Left kidney (tissue), 2 donors: ENCODE data around the gene ZBTB9. TPM values are rescaled to one million over a fixed set of nuclear protein-coding genes. Genes with fewer than 3 reads are reported as not detected.

Experiments used
- DNase-seq: peaks from one replicate; pipeline ENCODE4 v3.0.0-alpha.2; 2013
- polyA plus RNA-seq: library from polyadenylated mRNA; unstranded; fragments of 120-200 nt; gene quantifications from one replicate; pipeline ENCODE4 v1.2.1, GENCODE V29; 2013; ENCODE audit not compliant: insufficient read length

Gene ZBTB9
- polyA plus RNA-seq, 1 donor, result 16.4 TPM

DNA sequence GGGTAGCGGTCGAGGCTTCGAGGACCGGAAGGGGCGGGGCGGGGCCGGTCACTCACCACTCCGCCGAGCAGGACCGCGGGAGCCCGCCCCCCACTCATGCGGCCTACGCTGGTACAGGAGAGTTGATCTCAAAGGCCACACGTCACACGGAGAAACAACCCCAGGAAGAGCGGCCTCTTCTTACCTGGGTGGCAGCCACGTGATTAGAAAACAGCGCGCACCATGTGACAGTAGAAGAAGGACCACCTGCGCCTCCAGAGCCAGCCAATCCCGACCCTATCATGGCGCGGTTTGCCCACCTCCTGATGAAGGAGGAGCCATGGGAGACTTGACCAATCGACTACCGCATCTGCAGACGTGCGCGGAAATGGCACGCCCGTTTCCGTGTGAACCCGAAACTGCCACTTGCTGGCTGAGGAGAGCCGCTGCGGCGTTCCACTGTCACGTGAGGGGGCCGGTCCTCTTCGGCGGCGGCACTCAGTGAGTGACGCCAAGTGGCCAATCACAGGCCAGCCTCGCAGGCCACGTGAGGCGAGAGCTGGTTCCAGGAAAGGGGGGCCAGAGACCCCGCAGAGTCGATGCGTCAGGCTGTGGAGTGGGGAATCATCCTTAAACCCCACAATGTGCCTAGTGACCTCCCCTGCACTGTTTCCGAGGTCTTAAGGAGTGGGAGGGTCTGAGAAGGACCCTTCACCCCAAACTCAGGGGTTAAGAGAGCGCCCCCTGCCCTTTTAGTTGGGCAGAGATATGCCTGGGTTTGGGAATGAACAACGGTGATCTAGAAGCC, 36.3 kb upstream of the ZBTB9 start, which contains the start of gene CUTA:
TSS of gene CUTA (minus strand) at position 205 of the 787 bp plus-strand sequence. CDS start at position 98, 107 bp downstream.
- DNase-seq, result peak; percentile 99

DNA sequence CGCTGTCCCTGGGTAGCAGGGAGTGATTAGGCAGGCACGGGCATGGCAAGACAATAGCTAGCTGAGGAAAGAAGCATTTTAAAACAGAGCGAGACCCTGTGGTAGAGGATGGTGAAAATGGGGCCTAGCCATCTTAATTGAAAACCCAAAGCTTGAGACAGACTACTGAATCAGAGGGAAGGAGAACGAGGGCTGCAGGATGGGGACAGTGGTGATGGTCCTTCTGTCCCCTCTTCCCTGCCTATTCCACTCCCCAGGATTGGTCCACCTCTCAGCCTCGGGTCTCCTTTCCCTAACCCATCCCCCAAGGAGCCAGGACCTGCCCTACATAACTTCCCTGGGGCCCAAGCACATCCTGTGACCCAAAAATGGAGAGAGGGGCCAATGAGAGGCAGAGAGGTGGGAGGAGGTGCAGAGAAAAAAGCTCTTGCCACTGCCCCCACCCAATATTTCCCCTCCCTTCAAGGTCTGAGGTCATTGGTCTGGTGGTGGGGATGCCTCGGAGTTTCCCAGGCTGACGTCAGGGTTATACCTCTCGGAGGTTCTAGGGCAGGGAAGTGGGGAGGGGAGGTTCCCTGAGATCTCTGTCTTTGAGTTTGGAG, 35.6 kb upstream of the ZBTB9 start:
- DNase-seq, result no peak

DNA sequence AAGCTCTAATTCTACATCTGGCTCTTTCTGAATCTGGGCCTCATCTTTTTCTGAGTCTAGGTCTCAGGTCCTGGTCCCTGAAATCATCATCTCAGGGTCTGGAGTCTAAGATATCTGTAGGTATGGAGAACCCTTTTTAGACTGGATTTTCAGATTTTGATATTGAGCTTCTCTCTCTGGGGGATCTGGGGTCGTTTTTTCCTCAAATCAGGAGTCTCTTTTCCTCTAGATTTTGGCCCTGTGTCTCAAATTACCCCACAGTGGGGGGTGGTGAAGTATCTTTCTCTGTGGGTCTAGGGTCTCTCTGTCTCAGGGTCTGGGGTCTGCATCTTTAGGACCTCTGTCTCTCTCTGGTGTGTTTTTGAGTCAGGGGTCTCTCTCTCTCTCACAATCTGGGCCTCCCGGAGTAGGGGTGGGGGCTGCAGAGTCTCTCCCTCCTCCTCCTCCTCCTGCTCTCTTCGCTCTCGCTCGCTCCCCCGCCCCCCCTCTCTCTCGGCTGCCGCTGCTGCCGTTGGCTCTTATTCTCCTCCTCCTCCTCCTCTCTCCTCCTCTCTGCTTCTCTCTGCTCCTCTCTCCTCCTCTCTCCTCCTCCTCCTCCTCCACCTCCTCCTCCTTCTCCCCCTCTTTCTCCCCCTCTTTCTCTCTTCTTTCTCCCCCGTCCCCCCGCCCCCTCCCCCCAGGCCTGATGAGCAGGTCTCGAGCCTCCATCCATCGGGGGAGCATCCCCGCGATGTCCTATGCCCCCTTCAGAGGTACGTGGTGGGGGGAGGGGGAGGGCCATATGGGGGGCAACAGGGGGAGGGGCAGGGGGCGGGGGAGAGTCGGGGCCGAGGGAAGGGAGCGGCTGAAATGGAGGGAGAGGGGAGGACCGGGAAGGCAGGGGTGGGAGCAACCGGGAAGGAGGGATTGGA, 34.5 kb upstream of the ZBTB9 start, which contains the start of gene SYNGAP1:
TSS of gene SYNGAP1 (plus strand) at position 486 of the 911 bp plus-strand sequence. CDS start at position 686, 200 bp downstream.
- DNase-seq, result no peak

DNA sequence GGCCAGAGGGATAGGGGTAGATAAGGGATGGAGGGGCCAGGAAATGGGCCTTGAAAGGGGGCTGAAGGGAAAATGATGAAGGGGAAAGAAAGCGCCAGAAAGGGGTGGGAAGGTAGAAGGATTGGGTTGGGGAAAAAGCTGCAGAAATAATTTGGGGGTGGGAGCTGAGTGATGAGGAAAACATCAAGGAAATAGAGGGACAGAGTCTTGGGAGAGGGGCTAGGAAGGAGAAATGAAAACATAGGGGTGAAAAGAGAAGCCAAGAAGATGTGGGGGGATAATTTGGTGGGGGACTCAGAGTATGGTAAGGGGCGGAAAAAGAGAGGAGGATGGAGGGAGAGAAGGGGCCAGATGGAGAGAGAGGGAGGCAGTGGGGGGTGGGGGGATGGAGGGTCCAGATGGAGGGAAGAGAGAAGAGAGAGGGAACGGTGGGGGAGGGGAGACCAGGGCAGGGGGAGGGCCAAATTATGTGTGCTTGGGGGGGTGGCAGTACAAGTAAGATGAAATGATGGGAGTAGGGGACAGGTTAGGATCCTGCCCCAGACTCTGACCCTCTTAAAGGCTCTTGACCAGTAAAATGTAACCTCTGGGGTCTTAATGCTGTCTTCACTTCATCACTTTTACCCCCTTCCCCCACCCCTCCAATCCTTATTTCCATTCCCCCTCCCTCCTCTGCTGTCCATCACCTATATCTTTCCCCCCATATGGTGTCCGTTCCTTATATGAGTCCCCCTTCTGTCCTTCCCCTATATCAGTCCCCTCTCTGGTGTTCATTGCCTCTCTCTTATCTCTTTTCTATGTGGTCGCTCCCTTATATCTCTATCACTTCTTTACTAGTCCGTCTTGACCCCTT, 33.7 kb upstream of the ZBTB9 start:
- DNase-seq, result no peak

DNA sequence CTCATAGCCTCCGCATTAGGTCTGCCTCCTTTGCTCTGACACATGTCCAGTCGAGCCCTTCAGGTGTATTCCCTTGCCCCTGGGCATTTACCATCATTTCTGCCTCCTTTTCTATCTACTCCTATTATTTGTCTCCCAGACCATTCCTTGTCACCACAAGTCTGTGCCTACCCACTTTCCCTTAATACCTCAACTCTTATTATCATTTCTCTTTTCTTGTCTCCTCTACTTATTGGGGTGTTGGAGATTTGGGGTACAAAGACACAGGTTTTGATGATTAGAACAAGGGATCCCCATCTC, 33.1 kb upstream of the ZBTB9 start:
- no peak for DNase-seq

DNA sequence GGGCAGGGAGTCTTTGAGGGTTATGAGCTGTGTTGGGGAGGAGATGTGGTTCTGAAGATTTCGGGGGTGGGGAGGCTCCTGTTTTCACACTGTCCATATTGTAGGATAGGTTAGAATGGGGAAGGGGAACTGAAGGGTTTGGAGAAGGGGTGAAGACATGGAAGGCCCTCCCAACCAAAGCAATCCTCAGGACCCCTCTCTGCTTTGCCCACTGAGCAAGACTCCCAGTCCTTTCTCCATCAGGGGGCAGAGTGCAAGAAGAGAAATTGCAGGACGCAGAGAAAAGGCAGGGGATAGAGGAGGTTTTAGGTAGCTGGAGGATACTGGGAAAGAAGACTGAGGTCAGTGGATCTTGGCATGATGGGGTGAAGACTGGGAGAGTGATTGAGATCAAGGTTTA, 30.6 kb upstream of the ZBTB9 start:
- DNase-seq, result no peak

DNA sequence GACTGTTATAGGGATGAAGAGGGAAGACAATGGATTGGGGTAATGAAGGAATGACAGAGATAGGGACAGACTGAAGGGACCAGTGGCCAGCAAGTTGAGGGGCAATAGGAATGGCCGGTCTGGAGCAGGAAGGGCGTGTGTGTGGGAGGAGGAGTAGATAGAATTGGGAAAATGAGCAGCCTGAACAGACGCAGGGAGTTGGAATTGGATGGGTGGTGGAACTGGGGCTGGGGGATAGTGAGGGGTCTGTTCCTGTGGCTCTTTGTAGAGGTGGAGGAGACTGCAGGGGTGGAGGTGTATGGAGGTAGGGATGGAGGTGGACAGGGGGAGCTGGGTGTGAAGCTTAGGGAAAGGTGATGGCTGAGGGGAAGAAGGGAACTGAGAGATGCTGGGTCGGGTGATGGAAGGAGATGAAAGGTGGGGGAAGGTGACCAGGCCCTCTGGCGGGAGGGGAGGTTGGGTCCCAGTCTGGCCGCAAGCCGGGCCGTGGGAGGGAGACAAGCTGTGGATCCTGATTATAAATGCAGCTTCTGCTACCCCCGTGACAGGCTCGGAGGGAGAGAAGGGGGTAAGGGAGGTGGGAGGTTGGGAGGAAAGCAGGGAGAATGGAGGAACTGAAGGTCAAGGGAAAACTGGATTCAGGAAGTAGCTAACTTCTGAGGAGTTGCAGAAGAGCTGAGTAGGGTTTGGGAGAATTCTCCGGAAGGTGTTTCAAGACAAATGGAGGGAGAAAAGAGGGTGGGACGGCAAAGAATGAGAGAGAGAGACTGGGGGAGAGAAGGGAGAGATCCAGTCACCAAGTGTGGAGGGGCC, 29.3 kb upstream of the ZBTB9 start:
- no peak for DNase-seq

DNA sequence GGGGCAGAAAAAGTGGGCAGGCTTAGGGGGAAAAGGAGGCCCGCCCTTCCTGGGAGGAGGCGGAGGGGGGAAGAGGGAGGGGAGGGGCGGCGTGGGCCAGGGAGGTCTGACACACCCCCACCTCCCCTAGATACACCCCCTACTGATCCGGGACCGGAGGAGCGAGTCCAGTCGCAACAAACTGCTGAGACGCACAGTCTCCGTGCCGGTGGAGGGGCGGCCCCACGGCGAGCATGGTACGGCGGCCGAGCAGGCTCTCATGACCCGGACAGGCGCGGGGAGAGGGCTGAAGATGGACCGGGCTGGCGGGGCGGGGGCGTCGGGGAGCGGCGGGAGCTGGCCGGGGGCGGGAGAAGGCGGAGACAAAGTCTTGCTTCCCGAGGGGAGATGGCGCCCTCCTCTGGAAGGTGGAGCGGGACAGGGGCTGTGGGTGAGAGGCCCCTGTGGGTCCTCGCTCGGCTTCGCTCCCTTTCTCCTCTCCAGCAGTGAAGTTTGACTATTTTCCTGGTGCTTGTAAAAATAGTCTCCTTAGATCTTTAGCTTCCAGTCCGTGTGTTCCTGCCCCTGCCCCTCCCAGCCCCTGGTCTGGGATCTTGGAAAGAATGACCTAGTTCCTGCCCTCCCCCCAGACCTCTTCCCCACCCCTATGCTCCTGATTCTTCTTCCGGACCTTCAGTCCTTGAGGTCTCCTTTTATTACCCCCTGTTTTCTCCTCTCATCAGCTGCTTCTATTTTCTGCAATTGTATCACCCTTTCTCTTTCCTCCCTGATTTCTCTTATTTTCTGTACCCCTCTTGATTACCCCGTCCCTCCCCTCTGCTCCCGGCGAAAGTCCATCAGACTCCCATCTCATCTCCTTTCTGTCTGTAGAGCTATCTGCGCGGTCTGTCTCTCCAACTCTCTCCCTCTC, 28.5 kb upstream of the ZBTB9 start:
- peak; percentile 84 for DNase-seq

DNA sequence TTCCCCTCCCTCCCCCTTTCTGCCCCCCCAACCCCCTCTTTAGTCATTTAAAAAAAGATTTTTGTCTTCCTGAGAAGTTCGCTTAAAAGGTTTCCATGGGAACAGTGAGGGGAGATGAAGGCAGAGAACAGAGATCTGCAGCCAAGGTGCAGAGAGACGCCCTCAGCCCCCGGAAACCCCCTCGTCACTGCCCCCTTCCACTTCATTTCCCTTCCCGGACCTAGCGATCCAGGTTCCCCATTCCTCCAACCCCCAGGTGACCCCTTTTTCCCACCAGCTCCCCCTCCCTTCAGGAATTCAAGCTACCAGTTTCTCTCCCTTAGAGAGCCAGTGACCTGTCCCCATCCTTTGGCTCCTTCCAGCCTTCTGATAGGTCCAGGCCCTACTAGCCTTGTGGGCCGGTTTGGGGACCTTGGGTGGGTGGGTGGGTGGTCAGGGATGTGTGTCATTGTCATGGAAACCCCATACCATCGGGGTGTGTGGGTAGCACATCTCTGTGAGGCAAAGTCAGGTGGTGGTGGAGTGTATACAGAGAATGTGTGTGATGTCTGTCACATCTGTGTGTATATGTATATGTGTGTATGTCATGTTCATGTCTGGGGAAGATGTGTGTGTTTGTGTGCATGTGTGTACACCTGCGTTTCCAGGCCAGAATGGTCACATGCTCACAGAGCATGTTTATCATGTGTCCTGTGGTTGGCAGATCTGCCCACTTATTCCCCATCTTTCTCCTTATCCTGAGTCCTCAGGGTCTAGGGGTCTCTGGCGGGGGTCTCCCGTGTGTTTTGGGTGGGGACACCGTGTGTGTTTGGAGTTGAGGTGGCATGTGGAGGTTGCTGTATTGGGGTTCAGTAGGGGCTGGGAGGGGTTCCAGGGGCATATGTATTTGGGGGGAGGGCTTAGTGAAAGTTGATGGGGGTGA, 27.5 kb upstream of the ZBTB9 start:
- DNase-seq, result no peak

DNA sequence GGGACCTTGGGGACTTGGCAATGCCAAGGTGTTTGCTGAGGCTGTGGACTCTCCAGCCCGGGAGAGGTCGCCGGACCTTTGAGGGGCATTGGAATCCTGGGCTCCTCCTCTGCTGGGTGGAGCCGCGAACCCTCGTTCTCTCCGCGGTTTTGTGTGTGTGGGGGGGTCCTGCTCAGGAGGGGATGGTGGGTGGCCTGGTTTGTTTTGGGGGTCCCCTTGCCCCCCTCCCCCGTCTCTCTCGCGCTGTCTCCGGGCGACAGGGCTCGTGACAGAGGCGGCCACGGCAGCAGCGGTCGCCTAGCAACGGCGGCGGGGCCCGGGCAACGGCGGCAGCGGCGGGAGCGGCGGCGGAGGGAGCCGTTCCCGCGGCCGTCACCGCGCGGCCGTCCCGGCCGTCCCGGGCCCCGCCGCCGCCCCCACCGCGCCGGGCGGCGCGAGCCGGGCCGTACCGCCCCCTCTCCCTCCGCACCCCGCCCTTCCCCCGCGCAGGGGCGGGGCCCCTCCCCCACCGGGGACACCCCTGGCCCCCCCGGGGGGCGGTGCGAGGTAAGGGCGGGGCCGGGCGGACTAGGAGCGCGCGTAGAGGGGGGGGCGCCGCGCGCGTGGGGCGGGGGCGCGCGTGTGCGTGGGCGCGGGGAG, 26.7 kb upstream of the ZBTB9 start:
- DNase-seq, result no peak

DNA sequence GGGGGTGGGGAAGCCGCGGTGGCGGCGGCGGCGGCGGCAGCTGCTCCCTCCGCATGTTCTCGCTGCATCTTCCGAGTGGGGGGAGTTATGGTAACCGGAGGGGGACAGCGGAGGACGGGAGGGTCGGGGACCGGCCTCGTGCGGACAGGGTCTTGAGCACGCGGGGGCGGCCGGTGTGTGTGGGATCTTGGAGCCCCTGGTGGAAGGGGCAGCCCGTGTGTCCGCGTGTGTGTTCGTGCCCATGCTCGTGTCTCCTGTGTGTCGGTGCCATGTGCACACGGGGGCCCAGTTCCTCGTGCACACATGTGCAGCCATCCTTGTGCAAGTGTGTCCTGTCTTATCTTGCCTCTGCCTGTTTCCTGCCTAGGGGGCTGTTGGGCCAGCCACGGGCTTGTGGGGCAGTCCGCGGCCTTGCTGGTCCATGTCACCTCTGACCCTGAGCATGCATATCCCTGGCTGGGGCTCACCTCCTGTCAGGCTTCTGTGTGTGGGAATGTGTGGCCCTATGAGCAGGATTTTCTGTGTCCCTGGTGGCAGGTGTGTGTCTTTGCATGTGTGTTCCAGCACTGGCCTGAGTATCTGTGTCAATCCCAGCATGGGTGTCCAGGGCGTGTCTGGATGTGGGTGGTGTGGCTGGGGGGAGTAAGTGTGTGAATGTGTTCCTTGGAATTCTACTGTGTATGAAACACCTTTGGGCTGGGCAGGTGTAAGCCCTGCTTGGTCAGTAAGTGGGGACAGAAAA, 26.0 kb upstream of the ZBTB9 start:
- no peak for DNase-seq

DNA sequence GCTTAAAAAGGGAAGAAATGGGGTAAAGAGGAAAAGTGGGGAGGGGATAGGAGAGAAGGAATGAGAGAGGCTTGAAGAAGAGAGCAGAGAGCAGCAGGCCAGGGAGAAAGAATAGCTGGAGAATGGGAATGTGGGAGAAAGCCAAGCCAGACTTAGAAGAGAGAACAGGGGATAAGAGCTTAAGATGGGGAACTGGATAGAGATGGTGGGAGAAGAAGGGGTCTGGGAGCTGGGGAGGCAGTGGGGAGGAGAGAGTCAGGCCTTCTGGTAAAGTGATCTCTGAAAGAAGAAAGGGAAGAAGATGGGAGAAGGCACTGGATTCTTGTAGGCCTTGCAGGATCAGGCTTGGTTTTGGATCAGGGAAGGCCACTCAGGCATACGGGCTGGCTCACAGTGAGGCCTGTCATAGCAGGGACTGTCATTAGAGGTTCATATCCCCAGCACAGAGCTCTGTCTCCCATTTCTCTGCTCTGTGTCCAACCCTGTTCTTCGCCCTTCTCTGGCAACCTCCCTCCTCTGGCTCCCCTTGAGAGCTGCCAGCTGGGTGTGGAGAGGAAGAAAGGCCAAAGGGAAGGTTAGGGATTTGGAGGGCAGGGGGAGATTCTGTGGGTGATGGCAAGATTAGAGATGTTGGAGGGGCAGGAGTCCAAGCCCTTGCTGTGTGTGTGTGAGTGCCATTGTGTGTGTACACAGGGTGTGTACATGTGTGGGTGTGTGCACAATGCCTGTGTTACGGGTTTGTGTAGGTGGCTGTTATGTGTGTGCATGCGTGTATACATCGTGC, 25.2 kb upstream of the ZBTB9 start:
- DNase-seq, result no peak

DNA sequence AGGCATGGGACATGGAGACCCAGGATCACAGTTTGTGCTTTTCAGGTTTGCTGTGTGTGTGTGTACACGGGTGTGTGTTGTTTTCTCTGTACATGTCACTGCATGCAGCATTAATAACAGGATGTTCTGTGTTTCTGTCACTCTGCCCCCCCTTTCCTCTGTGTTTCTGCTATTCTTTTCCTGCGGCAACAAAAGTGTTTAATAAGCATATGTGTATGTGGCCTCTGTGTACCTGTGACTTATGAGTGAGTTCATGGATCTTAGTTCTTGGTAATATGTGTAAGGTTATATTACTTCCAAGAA, 24.7 kb upstream of the ZBTB9 start:
- DNase-seq, result no peak

DNA sequence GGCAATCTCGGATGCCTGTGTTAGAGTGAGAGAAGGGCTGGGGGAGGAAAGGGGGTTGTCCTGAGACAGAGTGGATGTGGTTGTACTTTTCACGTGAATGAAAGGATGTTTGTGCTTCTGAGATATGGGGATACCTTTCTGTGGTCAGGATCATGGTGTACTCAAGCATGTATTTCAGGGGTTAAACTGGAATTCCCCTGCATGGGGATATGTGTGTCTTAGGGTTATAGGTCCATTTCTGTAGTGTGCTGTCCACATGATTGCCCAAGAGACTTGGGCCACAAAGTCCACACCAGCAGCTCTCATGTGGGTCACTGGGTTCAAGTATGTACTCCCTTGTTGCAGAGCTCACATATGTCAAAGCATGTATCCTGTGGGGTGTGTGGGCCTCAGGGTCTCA, 24.0 kb upstream of the ZBTB9 start:
- DNase-seq, result no peak

DNA sequence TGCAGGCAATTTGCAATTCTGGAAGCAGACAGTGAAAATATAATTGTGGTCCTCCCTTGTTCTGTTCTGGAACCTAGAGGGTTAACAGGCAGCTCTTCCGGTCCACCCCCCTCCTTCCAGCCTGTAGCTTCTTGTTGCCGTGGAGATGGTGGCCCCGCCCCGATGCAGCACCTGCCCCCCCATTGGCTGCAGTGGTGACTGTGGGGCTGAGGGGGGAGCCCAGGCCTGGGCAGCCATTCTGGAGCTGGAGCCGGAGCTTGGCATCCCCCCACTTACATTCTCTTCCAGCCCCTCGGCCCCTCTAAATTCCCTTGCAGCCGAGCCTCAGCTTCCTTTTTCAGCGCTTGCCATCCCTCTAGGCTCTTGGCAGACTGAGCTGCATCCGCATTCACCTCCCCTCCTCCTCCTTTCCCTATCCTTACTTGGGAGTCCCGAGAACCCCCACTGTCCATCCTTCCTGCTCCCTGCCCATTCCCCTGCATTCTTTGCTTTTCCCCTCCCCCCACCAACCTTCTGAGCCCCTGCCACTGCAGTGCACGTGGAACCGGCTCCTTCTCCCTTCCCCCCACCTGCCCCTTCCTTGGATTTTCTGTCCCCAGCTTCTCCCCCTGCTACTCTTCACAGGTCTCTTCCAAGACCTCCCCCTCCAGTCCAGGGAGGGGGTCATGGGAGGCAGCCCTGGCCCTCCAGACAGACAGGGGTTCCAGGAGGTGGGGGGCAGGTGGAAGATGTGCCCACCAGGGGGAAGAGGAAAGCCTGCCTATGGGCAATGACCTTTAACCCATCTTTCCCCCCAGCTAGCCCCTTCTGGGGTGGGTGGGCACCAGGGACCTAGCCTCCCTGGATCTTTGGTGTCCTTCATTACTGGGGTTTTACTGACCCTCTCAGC, 23.1 kb upstream of the ZBTB9 start:
- DNase-seq, result no peak
